Measurements from ENCODE around the gene UBAC2. TPM values are rescaled to one million over a fixed set of nuclear protein-coding genes. Genes with fewer than 3 reads are reported as not detected.

Gene UBAC2
- total RNA-seq, 3 donors from 2014 or later = 57.4 to 74.2 (median 67.5) TPM

DNA sequence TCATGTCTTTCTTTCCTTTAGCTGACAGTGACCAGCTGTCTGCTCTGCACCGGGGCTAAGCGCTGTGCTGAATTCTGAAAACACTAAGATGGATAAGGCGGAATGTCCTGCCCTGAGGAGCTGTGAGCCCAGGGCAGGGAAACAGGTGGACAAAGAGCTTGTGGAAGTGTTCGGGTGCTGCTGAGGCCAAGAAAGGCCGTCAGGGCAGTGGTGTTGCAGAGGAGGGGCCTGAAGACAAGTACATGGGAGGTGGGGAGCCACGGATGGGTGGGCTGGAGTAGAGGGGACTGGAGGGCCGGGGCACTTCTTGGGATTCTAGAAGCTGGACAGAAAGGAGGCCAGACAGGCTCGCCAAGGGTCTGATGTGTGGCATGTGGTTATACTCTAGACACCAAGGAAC, 172.8 kb downstream of the UBAC2 start:
- H3K4me1 ChIP-seq (ENCODE audit: low read depth) = no peaks in the 10 kb centered on the region
- intact Hi-C loops (cut with DNase I, micrococcal nuclease) = no loop called here
- DNase-seq (no peak), ATAC-seq (no peak)
- no peaks in the 10 kb centered on the region for H3K36me3 ChIP-seq (ENCODE audit: low read depth)
- TF ChIP-seq, protein P1, sequence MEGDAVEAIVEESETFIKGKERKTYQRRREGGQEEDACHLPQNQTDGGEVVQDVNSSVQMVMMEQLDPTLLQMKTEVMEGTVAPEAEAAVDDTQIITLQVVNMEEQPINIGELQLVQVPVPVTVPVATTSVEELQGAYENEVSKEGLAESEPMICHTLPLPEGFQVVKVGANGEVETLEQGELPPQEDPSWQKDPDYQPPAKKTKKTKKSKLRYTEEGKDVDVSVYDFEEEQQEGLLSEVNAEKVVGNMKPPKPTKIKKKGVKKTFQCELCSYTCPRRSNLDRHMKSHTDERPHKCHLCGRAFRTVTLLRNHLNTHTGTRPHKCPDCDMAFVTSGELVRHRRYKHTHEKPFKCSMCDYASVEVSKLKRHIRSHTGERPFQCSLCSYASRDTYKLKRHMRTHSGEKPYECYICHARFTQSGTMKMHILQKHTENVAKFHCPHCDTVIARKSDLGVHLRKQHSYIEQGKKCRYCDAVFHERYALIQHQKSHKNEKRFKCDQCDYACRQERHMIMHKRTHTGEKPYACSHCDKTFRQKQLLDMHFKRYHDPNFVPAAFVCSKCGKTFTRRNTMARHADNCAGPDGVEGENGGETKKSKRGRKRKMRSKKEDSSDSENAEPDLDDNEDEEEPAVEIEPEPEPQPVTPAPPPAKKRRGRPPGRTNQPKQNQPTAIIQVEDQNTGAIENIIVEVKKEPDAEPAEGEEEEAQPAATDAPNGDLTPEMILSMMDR (IDR thresholded peaks at IDR 0.05) = no peak
- no peak overlapping the region for H3K4me3 ChIP-seq
- no peaks in the 10 kb centered on the region for H3K9me3 ChIP-seq

DNA sequence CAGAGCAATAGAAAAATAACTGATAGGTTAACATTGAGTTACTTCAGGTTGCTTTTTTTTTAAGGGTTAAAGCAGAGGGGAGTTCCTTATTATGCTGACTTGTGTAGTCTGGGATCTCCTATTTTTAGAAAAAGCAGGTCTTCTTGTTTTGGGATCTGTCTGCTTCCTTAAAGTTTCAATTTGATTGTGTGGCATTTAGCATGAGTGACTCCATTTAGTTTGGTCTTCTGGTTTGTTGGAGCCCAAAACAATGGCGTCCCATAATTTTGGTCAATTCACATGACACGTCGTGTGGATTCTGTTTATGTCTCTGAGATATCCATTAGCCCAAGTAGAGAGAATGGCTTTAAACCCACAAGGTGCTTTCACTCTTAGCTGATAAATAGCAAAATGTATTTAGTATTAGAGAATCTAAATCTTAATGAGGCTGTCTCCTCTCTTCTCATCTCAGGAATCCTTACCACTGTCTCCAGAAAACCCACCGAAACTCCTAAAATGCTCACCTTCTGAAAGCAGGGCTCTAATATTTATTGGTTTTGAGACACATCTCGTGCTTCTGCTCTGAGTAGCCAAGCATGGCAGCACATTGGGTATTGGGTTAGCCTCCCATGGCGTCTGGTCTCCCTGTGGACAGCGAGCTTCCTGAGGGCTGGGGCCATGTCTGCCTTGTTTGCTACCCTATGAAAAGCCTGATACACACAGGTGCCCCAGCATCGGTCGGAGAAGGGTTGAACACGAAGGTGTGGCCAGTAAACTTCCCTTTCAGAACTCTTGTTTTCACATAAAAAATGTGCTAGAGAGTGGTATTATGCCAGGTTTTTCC, 173.7 kb downstream of the UBAC2 start:
- Histone ChIP-seq H3K4me1 (ENCODE audit: low read depth) (no peaks in the 10 kb centered on the region), H3K36me3 (ENCODE audit: low read depth) (no peaks in the 10 kb centered on the region), H3K9me3 (no peaks in the 10 kb centered on the region), H3K4me3 (no peak overlapping the region)
- intact Hi-C loops (cut with DNase I, micrococcal nuclease) = no loop called here
- ATAC-seq = peak; percentile 40
- TF ChIP-seq, protein P1 (IDR thresholded peaks at IDR 0.05) = no peak
- DNase-seq = no peak

DNA sequence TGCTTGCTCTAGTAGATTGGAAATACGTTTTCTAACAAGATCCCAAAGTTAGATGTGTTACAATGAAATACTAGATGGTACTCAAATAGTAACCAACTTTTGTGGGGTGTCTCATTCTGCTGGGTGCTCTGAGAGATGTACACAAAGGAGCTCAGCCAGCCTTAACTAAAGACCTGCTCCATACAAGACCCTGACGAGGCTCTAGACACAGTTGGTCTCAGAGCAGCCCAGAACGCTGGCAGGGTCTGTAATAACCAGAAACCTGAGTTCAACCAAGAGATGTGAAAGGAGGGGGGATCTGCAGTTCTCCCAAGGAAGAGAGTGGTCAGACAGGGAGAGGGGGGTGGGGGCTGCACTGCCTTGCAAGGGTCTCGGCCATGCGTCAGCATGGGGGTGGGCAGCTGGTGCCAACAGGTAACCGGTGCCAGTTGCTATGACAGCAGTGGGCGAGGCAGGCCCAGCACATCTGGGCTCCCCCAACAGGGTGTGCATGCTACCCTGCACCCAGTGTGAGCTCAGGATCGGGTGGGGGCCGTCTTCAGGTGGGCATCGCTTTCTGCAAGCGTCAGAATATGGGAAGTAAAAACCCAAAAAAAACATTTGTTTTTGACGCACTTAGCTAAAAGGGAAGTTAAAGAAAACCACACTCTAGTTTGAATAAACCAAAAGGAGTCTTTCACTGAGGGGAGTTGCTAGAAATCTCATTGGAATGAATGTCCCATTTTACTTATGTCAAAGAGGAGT, 174.5 kb downstream of the UBAC2 start:
- H3K4me1 ChIP-seq (ENCODE audit: low read depth) = no peaks in the 10 kb centered on the region
- peak; percentile 81 for ATAC-seq

DNA sequence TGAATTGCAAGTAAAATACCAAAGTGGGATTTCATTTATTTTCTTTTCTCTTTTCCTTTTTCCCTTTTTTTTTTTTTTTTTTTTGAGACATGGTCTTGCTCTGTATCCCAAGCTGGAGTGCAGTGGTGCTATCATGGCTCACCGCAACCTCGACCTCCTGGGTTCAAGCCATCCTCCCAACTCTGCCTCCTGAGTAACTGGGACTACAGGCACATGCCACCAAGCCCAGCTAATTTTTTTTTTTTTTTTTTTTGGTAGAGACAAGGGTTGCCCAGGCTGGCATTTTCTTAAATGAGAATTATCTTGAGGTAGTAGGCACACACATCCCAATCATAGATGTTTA, 175.1 kb downstream of the UBAC2 start:
- H3K4me3 ChIP-seq = no peak overlapping the region
- intact Hi-C loops (cut with DNase I, micrococcal nuclease) = no loop called here
- H3K9me3 ChIP-seq = no peaks in the 10 kb centered on the region
- TF ChIP-seq, protein P1 (IDR thresholded peaks at IDR 0.05) = no peak
- ATAC-seq = no peak
- H3K4me1 ChIP-seq (ENCODE audit: low read depth) = no peaks in the 10 kb centered on the region
- DNase-seq = no peak
- H3K36me3 ChIP-seq (ENCODE audit: low read depth) = no peaks in the 10 kb centered on the region

More for the DNA sequence above, 174.5 kb downstream of the UBAC2 start:
- H3K36me3 ChIP-seq (ENCODE audit: low read depth) = no peaks in the 10 kb centered on the region
- intact Hi-C loops (cut with DNase I, micrococcal nuclease) = no loop called here
- TF ChIP-seq, protein P1 (IDR thresholded peaks at IDR 0.05) = no peak
- no peak overlapping the region for H3K4me3 ChIP-seq
- peak; percentile 37 to 86 (median 48) for DNase-seq
- H3K9me3 ChIP-seq = no peaks in the 10 kb centered on the region

DNA sequence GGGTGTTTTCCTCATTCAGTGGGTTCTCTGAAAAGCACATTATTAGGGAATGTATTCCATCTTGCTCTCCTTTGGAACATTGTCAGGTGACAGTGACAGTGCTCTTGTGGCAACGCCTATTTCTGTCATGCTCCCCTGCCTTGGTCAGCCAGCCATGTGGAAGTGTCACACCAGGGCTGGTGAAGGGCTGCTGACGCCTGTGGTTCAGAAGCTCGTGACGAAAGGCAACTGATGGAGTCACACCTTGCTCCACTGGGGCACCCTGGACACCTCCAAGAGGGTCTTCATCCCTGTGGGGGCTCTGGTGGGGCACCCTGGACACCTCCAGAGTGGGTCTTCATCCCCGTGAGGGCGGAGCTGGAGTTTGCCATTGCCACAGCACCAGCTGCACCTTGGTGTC, 175.5 kb downstream of the UBAC2 start:
- no peak overlapping the region for H3K4me3 ChIP-seq
- H3K4me1 ChIP-seq (ENCODE audit: low read depth) = no peaks in the 10 kb centered on the region
- intact Hi-C loops (cut with DNase I, micrococcal nuclease) = no loop called here
- TF ChIP-seq, protein P1 (IDR thresholded peaks at IDR 0.05) = no peak
- peak; percentile 48 for ATAC-seq
- no peaks in the 10 kb centered on the region for H3K36me3 ChIP-seq (ENCODE audit: low read depth)
- no peaks in the 10 kb centered on the region for H3K9me3 ChIP-seq
- DNase-seq = peak in 1 of 3 donors; percentile 73
